PC-9 (cell line): Measurements from ENCODE around the gene ADCY2. TPM values are rescaled to one million over a fixed set of nuclear protein-coding genes. Genes with fewer than 3 reads are reported as not detected.

Source experiments
- BruUV-seq: library from RNA; stranded (reverse); fragments of 400-500 nt; replicated peaks from 2 replicates; lab custom pipeline; 2021; lab: Mats Ljungman, UMichigan
- CTCF ChIA-PET: fragments of 300-600 bp; sonication (Branson Sonifier 250); formaldehyde crosslinking; loops from one replicate; lab custom pipeline; 2022; ENCODE audit warnings: antibody characterized with exemption; lab: Charles Lee
- POLR2A ChIA-PET: fragments of 300-600 bp; sonication (Branson Sonifier 250); formaldehyde crosslinking; loops from one replicate; lab custom pipeline; 2022; ENCODE audit warnings: antibody characterized with exemption; ENCODE audit not compliant: unreplicated experiment; lab: Charles Lee
- DNase-seq, 2 experiments: peaks; one replicate each; pipeline versions ENCODE4 v3.0.0 to v3.0.0-alpha.2; 2015 to 2022; ENCODE audit warnings: mixed read lengths in 1 of 2
- H2AFZ ChIP-seq: fragments of 200-600 bp; sonication (generic); 2 replicates; pipeline ENCODE4 v1.8.1; 2017; ENCODE audit warnings: antibody characterized with exemption
- H3F3A ChIP-seq: fragments of 200-600 bp; sonication (generic); 2 replicates; pipeline ENCODE4 v1.8.1; 2017; ENCODE audit warnings: antibody characterized with exemption, mild to moderate bottlenecking, low read depth; ENCODE audit not compliant: insufficient read depth
- H3K27ac ChIP-seq: fragments of 200-600 bp; sonication (generic); 2 replicates; pipeline ENCODE4 v1.6.1; 2016; ENCODE audit warnings: mixed run types
- H3K27me3 ChIP-seq: fragments of 200-600 bp; sonication (generic); 2 replicates; pipeline ENCODE4 v1.6.1; 2016; ENCODE audit warnings: low read depth, mixed run types; ENCODE audit not compliant: insufficient read depth
- H3K36me3 ChIP-seq: fragments of 200-600 bp; sonication (generic); 2 replicates; pipeline ENCODE4 v1.6.1; 2016; ENCODE audit warnings: low read depth, mixed run types
- H3K4me1 ChIP-seq: fragments of 200-600 bp; sonication (generic); replicated peaks from 2 replicates; pipeline ENCODE4 v1.6.1; 2016; ENCODE audit warnings: mixed run types; ENCODE audit not compliant: insufficient read depth
- H3K4me2 ChIP-seq: fragments of 200-600 bp; sonication (generic); 2 replicates; pipeline ENCODE4 v1.6.1; 2017; ENCODE audit warnings: mixed run types
- H3K4me3 ChIP-seq: fragments of 200-600 bp; sonication (generic); 2 replicates; pipeline ENCODE4 v1.6.1; 2016; ENCODE audit warnings: mixed run types
- H3K79me2 ChIP-seq: fragments of 200-600 bp; sonication (generic); 2 replicates; pipeline ENCODE4 v1.6.1; 2017; ENCODE audit warnings: low read depth, mixed run types
- H3K9me2 ChIP-seq: fragments of 200-600 bp; sonication (generic); 2 replicates; pipeline ENCODE4 v1.8.1; 2017; ENCODE audit warnings: mild to moderate bottlenecking; ENCODE audit not compliant: insufficient read depth
- H3K9me3 ChIP-seq: fragments of 200-600 bp; sonication (generic); 2 replicates; pipeline ENCODE4 v1.8.1; 2016; ENCODE audit warnings: low read depth; ENCODE audit not compliant: insufficient read depth
- H4K20me1 ChIP-seq: fragments of 200-600 bp; sonication (generic); 2 replicates; pipeline ENCODE4 v1.8.1; 2017; ENCODE audit not compliant: insufficient read depth
- EZH2 ChIP-seq: fragments of 200-600 bp; sonication (generic); IDR thresholded peaks from 2 replicates; pipeline ENCODE4 v1.8.0; 2017; ENCODE audit warnings: antibody characterized with exemption, low read depth
- intact Hi-C: fragments of 100-400 bp; cut with micrococcal nuclease; formaldehyde crosslinking; loops from one replicate; pipeline ENCODE4 v1.10.0; 2022; ENCODE audit not compliant: unreplicated experiment
- total RNA-seq: library from RNA; stranded (reverse); gene quantifications from 2 replicates; pipeline ENCODE4 v1.2.3, GENCODE V29; 2021
- TF ChIP-seq, protein P1 (sequence below): fragments of 200-600 bp; sonication (generic); conservative IDR thresholded peaks from 2 replicates; pipeline ENCODE4 v1.6.1; 2017; ENCODE audit warnings: mixed run types, antibody characterized with exemption, mild to moderate bottlenecking, moderate library complexity

ADCY2 gene
- total RNA-seq, 1 experiment from 2014 or later = not detected

DNA sequence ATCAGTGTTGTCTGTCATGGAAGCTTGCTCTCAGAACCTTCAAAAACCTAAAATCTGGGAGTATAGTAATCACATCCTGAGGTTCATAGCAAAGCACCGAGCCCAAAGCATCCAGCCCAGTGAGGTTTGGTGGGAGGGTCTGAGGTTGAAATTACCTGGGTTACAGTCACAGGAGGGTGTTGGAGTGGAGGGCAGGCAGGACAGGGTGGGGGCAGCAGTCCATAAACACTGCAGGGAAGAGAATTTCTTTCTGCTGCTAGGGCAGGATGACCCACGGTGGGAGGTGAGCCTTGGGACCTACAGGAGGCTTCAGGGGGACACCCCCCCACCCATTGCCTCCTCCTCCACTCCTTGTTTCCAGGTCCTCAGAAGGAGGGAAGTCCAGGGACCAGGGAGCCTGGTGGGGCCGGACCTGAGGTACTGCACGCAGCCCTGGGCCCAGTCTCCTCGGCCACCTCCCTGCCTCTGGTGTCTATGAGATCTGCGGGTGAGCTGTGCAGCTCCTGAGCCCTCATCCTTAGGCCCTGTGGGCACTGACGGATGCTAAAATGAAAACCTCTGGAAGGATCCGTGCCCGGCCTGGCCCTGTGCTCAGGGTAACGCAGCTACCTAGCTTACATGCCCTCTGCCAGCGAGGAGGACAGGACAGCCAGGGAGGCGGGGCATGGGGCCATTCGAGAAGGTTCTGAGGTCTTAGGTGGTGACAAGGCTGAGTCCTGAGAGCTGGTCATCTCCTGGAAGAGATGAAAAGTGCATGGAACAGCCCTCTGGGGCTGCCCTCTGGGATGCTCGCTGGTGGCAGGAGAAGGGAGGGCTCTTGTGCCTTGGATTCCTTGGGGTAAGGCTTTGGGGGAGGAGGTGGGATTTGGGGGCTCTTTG, 1.8 kb upstream of the ADCY2 start:
- intact Hi-C loops = loop anchor here (5.0 kb wide), 1 partner anchor 572 kb away; no protein-coding TSS in a partner anchor
- no peaks in the 10 kb centered on the region for H3K79me2 ChIP-seq
- no peak for DNase-seq
- H4K20me1 ChIP-seq = no peaks in the 10 kb centered on the region
- TF ChIP-seq, protein P1, sequence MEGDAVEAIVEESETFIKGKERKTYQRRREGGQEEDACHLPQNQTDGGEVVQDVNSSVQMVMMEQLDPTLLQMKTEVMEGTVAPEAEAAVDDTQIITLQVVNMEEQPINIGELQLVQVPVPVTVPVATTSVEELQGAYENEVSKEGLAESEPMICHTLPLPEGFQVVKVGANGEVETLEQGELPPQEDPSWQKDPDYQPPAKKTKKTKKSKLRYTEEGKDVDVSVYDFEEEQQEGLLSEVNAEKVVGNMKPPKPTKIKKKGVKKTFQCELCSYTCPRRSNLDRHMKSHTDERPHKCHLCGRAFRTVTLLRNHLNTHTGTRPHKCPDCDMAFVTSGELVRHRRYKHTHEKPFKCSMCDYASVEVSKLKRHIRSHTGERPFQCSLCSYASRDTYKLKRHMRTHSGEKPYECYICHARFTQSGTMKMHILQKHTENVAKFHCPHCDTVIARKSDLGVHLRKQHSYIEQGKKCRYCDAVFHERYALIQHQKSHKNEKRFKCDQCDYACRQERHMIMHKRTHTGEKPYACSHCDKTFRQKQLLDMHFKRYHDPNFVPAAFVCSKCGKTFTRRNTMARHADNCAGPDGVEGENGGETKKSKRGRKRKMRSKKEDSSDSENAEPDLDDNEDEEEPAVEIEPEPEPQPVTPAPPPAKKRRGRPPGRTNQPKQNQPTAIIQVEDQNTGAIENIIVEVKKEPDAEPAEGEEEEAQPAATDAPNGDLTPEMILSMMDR = no peak
- no peak for TF ChIP-seq EZH2
- CTCF ChIA-PET = no interaction called here
- no peaks in the 10 kb centered on the region for H3K9me3 ChIP-seq
- peaks cover 9% of the 10 kb centered on the region; the same call in 1 of the 2 replicates for H3K27me3 ChIP-seq
- POLR2A ChIA-PET = no interaction called here
- no peaks in the 10 kb centered on the region for H3K4me1 ChIP-seq
- H3K36me3 ChIP-seq = no peaks in the 10 kb centered on the region
- H3K4me3 ChIP-seq = no peak overlapping the region
- no peaks in the 10 kb centered on the region for H3K9me2 ChIP-seq
- no peak overlapping the region for H2AFZ ChIP-seq
- no peaks in the 10 kb centered on the region for H3F3A ChIP-seq
- no peak overlapping the region for H3K27ac ChIP-seq
- BruUV-seq = no TSS peak
- H3K4me2 ChIP-seq = no peak overlapping the region

DNA sequence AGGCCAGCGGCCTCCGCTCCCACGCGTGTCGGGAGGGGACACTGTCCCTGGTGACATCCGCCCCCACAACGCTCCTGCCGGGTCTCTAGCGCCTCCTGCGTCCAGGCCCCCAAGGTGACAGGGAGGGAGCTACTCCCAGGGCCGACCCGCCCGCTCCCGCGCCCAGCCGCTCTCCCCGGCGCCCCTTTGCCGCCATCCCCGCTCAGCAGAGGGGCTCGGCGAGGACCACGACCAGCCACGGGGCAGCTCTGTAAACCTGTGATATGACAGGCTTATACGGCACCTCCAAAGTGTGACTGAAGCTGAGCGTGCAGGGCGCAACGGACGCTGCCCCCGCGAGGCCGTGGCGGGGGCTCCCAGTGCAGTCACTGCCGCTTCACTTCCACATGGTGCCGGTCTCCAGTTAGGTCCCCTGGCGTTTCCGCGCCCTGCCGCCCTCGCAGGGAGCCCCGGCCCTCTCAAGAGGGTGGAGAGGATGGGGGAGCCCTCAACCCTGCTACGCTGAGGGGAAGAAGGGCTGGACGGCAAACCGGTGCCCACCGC, 978 bp upstream of the ADCY2 start:
- Histone ChIP-seq H3K4me3 (no peak overlapping the region), H3K27me3 (peaks cover 9% of the 10 kb centered on the region; the same call in 1 of the 2 replicates), H3K4me2 (no peak overlapping the region), H2AFZ (no peak overlapping the region), H3F3A (no peaks in the 10 kb centered on the region), H3K79me2 (no peaks in the 10 kb centered on the region), H3K27ac (no peak overlapping the region), H3K36me3 (no peaks in the 10 kb centered on the region), H3K9me2 (no peaks in the 10 kb centered on the region), H3K9me3 (no peaks in the 10 kb centered on the region), H3K4me1 (no peaks in the 10 kb centered on the region), H4K20me1 (no peaks in the 10 kb centered on the region)
- ChIA-PET CTCF (no interaction called here), POLR2A (no interaction called here)
- no TSS peak for BruUV-seq
- intact Hi-C loops = loop anchor here (5.0 kb wide), 1 partner anchor 573 kb away; no protein-coding TSS in a partner anchor
- DNase-seq = no peak
- TF ChIP-seq, protein P1 = no peak
- TF ChIP-seq EZH2 = no peak

DNA sequence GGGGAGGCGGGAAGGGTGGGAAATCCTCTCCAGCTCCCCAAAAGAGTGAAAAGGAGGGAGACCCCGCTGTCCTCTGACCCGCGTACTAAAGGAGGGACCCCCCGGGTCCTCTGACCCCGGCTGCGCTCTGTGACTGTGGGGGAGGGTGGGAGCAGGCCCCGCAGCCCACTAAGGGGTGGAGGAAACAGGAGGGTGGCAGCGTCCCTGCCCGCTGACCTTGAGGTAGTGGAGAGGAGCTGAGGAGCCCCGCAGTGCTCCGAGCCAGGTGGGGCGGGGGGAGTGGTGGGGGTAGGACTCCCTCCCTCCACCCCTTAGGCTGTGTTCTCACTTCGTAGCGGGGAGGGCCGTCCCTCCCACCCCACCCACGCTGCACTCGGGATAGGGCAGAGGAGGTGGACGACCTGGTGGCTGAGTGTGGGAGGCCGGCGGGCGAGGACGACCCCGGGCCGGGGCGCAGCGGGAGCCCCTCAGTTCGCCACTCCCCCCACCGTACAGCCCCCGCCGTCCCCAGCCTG, 449 bp upstream of the ADCY2 start:
- ChIA-PET CTCF (no interaction called here), POLR2A (no interaction called here)
- no peak overlapping the region for H3K4me2 ChIP-seq
- TF ChIP-seq, protein P1 = no peak
- TF ChIP-seq EZH2 = no peak
- no peaks in the 10 kb centered on the region for H3K9me2 ChIP-seq
- H3K4me3 ChIP-seq = no peak overlapping the region
- no peaks in the 10 kb centered on the region for H3F3A ChIP-seq
- no peak overlapping the region for H2AFZ ChIP-seq
- H3K79me2 ChIP-seq = no peaks in the 10 kb centered on the region
- H3K27me3 ChIP-seq = peaks cover 9% of the 10 kb centered on the region; the same call in 1 of the 2 replicates
- intact Hi-C loops = no loop called here
- no peak for DNase-seq
- no peaks in the 10 kb centered on the region for H3K9me3 ChIP-seq
- H3K4me1 ChIP-seq = no peaks in the 10 kb centered on the region
- H3K27ac ChIP-seq = no peak overlapping the region
- H4K20me1 ChIP-seq = no peaks in the 10 kb centered on the region
- no peaks in the 10 kb centered on the region for H3K36me3 ChIP-seq
- no TSS peak for BruUV-seq
